CMK (cell line): ENCODE measurements around the gene RAB20.
"Not testable (repeated sequence)": the region's sequence is repeated elsewhere in the genome, so short reads cannot be mapped to it uniquely, and the experiment has no call there.

ENCODE experiments used
- DNase-seq: peaks from one replicate; pipeline ENCODE4 v3.0.0-alpha.2; 2010; ENCODE audit warnings: low read depth

The RAB20 gene

DNA sequence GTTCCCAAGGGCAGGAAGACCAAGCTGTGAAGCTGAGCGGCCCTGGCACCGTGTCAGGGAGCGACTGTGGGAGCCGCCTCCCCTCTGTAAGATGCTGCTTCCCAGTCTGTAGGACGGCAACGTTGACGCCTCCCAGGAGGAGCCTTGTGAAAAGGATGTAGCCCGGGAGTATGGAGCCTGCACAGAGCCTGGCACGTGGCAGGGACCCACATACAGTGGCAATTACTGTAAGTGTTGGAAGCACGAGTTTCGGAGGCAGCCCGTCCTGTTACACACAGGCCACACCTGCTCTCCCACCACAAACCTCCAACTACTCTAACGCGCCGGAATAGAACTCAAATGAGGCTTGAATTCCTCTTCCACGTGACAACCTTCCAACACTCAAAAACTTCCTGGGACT lies 6.6 kb downstream of the RAB20 start:
- DNase-seq: no peak

DNA sequence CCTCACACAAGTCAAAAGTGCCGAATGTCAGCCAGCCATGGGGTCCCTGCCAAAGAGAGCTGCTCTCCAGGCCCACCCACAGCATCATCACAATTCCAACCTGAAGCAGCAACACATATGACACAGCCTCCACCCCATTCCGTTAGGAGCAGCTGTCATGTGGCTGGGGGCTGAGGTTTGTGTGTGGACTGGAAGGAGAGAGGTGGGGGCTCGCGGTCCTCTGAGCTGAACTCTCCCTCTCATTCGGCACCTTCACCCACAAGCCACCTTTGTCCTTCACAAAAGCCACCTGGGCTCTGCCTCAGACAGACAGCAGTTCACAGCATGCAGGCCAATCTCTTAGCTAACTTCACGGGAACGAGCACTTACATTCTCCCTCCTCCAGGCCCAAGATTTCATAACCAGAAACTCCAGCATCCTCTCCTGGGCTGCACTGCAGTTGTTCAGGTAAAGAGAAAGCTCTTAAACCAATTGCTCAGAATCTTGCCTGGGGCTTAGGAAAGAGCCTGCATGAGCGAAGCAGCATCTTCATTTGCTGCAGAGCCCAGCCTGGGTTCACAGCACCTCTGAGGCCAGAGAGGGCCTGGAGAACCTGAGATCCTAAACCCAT lies 7.2 kb downstream of the RAB20 start:
- no peak for DNase-seq

DNA sequence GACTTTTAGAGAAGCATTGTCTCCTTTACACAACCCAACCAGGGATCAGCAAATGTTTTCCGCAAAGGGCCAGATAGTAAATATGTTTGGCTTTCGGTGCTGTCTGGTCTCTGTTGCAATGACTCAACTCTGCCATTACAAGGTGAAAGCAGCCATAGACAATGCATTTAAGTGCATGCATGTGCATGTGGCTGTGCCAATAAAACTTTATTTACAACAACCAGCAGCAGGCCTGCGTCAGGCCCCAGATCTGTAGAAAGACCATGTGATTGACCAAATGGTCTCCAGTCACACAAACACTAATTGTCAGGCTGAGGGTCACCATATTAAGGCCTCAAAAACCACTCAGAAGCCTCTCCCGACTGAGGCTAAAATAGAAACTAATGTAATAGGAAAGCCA lies 8.1 kb downstream of the RAB20 start:
- no peak for DNase-seq

DNA sequence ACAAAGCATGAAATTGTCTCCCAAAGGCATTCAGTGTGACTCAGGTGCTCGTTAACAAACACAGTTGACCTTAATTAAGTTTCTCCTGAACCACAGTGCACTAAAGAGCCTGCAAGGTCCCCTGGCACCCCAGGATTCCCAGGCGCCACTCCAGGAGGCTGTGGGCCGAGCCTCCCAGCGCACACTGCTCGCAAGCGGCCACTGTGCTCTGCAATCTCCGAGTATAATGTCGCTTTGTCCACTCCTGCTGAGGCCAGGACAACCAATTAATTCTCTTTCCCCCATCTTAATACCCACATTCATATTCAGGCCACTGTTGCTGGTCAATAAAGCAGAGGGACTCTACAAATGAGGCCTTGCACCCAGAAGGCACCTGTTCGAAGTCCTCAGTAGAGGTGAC lies 8.8 kb downstream of the RAB20 start:
- no peak for DNase-seq

DNA sequence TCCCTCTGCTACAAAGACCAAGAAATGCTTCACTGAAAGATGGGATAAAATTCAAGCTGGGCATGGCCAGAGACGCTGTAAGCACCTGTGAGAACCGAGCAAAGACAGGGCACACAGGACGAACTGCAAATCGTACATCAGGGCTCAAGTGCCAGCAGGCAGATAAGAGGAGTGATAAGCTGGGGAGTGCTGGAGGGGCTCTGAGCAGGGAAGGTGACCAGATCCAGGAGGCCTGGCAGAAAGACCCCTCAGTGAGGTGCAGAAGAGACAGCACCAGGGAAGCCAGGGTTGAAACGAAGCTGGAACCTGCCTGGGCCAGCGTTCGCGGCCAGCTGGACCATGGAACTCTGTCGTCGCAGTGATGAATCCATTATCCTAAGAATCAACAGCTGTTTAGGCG lies 10.2 kb downstream of the RAB20 start:
- DNase-seq: no peak

DNA sequence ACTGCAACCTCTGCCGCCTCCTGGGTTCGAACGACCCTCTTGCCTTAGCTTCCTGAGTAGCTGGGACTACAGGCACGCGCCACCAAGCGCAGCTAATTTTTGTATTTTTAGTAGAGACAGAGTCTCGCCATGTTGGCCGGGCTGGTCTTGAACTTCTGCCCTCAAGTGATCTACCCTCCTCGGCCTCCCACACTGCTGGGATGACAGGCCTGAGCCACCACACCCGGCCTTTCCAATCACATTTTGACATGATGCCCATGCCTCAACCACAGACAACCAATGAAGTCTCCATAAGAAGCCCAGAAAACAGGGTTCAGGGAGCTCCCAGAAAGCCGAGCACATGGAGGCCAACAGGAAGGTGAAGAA lies 11.7 kb downstream of the RAB20 start:
- DNase-seq: no peak

DNA sequence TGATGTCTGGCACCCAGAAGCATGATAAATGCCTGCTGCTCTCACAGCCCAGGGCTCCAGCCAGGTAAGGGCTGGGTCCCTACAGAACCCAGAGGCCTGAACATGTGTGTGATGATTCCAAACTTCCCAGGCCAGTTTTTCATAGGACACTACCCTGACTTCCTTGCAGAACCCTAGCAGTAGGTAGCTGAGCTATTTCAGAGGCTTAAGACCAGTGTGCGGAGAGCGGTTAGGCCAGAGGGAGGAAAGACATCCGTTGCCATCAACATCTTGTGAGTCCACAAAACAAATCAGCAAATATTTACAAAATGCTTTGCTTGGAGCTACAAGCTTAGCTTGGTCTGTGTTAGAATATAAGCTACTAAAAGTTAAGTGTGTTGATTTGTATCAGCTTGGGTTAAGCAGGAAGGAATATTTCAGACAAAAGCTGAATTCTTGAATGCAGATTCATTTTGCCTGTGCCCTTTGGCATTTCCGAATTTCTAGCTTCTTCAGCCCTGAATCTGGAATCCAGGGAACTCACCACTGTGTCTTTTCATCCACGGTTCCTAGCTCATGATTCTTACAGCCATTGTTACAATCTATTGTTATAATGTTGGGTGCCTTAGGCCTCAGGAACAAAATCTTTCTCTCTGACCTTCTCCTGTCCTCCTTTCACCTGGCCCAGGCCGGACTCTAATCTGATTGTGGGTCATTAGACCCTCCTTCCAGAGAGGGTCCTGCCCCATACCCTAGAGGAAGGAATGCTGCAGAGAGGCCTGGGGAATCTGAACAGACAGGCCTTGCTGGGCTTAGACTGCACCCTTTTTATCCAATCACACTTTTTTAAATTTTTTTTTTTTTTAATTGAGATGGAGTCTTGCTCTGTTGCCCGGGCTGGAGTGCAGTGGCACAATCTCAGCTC lies 12.4 kb downstream of the RAB20 start:
- no peak for DNase-seq

DNA sequence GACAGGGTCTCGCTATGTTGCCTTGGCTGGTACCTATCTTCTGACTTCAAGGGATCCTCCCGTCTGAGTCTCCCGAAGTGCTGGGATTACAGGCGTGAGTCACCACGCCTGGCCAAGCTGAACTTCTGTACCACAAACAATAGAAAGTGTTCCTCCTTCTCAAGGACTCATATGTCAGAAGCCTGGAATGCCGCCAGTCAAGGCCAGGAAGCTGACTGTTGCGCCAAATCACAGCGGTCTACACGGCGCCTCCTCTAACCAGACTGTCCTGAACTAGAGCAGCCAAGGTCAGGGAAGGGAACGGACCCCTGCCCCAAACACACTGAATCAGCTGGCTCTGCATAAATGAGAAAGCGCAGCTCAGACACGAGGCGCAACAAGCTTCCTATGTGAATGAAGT lies 14.6 kb downstream of the RAB20 start:
- DNase-seq: no peak

DNA sequence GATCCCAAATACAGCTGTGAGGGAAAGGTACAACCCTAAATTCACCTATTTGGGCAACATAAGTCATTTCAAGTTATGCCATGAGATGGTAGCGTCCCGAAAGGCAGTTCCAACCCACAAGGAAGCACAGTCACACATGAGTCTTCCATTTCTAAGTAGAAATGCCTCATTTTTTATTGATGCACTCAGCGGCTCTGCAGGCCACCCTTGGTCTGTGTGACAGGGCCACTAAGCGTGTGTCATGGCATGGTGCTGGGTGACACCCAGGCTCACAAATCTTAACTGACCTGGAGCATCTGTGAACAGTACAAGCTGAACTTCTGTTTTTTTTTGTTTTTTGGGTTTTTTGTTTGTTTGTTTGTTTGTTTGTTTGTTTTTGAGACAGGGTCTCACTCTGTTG lies 15.1 kb downstream of the RAB20 start:
- no peak for DNase-seq

DNA sequence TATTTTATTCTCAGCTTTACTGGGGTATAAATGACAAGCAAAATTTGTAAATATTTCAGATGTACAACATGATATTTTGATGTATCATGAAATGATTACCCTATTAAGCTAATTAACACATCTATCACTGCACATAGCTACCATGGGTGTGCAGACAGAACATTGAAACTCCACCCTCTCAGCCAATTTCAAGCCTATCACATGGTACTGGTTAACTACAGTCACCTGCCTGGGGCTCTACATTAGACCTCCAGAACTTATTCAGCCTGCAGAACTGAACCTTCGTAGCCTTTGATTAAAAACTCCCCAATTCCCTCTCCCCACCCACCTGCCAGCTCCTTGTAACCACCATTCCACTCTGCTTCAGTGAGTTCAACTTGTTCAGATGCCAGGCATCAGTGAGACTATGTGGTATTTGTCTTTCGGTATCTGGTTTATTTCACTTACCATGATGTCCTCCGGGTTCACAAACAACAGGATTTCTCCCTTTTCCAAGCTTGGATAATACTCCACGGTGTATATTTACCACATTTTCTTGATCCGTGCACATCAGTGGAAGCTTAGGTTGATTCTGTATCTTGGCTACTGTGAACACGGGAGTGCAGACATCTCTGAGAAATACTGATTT lies 19.2 kb downstream of the RAB20 start:
- DNase-seq: no peak

DNA sequence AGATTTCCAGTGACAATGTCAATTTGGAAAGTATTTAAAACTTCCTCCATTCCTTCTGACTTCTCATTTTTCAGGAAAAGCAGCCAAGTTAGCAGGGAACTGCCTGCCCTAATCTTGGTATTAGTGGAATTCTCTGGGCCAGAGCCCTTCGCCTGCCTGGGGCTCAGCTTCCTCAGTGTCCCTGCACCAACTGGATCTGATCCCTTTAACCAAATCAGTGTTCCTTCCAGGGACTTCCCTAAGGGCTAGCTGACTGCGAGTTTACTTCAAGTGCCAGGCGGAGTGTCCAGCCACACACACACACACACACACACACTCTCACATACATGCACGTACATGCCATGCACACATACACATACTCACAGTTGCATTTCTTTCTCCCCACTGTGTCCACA lies 20.0 kb downstream of the RAB20 start:
- no peak for DNase-seq

DNA sequence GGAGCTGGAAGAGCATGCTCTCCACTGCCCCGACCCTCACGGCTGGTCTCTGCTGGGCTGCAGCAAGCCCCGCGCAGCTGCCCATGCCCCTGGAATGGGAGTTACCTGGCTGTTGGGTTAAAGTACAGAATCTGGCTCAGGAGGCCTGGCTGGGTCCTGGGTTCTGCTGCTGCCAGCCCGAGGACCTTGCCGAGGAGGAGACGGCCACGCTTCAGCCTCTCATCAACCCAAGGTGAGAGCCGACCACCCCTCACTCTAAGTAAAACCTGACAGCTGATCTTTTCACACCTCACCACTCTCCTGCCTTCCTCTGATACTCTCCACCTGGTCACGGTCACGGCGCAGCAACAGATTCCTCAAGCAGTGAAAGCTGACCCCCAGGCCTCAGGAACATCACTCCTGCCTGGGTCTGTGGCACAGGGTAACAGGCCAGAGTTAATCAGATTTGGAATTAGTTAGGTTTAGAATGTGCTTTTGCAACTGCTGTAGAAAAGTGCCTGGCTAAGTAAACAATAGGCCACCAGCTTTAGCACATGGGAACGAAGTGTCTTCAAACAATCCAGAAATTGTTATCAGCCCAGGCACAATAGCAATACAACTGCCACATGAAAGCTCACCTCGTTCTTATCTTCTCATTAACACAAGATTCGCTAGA lies 20.5 kb downstream of the RAB20 start:
- no peak for DNase-seq

DNA sequence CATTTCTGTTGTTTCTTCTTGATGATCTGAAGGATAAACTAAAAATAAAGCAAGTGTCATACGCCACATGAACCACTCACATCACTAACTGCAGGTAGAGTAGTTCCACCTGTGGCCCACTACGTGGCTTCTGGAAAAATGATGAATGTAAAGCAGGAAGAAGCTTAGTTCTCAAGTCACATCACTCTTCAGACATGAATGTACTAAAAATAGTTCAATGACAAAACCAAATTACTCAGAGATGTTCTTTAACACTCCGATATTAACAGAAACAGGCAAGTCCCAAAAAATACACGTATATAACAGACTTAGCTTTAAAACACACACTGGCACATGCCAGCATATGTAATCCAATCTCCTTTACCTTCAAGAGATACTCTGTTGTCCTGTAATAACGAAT lies 21.6 kb downstream of the RAB20 start:
- DNase-seq: no peak

DNA sequence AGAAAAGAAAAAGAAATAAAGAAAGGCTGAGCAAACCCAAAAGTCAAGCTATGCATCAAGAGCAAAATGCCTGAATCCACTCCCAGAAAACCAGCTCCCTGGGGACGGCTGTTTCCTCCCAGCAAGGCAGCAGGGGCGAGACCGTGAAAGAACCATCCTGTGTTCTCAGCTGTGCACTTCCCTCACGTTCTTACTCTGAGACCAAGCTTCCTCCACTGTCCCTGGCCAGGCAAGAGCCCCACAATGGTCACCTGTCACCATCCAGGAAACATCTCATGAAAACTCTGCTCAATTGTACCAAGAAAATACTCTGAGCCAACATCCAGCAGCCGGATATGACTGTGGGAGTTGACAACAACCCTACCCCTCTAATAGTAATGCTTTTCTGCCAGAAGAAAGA lies 22.9 kb downstream of the RAB20 start:
- DNase-seq: no peak

DNA sequence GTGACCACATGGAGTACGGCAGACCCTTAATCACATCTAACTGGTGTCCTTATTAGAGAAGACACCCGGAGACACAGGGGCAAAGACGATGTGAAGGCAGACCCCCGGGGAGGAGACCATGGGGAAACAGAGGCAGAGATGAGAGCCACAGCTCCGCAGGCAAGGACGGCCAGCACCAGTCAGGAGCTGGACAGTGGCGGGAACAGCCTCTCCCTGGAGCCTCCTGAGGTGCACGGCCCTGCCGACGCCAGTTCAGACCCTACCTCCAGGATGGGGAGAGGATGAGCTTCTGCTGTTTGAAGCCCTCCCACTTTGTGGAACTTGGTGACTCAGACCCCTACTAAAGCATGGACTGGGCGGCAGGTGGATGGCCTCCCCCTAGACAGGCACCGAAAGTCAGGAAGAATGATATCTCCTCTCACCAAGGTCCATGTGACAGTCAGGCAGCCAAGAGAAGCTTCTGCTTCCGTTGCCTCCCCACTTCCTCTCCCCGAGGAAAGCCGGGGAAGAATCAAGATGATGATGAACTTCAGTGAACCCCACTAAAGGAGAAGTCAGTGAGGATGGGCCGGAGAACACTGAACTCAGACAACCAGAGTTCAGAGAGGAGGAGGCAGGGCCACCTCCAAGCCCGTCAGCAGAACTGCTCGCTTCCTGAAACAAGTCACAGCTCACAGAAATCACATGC lies 25.4 kb downstream of the RAB20 start:
- peak; percentile 64 for DNase-seq

DNA sequence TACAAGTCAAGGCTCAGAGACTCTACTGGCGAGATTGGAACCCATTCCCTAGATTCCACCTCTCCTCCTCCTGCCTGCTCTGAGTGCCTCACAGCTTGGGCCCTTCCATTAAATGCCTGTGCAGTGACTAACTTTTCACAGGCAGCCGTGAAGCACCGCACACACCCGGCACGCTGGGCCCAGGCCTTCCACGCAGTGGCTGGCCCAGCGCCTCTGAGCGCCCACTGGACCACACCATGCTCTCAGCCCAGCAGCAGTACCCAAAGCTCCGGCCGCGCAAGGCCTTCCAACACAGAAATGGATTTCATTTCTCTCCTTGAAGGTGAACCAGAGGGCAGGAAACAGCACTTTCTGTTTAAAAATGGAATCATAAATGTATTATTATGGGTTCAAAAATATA lies 26.0 kb downstream of the RAB20 start:
- DNase-seq: no peak

DNA sequence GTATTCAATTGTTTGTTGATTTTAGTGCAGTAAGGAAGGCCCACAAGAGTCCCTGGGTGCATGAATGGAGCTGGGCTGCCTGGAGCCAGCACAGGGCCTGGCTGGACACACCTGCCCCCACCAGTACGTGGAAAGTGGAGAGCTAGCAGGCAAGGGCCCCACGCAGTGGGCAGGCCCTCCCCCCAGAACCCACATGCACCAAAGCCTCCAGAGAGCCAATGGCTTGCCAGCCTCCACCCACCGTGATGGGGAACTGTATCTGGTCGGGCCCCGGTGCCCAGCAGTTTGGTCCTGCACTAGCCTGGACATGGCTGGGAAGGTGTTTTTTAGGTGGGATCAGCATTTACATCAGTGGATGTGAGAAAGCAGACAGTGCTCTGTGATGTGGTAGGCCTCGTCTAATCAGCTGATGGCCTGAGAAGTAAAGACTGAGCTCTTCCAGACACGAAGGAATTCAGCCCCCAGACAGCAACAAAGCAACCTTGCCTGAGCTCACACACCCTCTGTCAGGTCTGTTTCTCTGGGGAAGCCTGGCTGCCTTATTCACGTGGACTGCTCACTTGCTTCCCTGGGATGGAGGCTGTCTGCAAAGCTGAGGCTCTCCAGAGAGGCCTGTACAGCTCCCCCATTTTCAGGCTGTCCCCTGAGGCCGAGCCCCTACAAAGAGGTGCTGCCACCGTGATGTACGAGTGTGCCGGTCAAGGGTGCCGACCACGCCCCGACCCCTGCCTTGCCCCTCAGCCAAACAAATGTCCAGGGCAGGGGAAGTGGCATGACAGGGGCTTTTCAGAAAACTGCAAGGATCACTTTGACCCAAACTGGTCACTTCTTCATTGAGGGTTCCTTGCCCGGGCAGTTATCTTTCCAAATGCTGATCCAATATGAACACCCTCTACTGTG lies 27.5 kb downstream of the RAB20 start:
- no peak for DNase-seq

DNA sequence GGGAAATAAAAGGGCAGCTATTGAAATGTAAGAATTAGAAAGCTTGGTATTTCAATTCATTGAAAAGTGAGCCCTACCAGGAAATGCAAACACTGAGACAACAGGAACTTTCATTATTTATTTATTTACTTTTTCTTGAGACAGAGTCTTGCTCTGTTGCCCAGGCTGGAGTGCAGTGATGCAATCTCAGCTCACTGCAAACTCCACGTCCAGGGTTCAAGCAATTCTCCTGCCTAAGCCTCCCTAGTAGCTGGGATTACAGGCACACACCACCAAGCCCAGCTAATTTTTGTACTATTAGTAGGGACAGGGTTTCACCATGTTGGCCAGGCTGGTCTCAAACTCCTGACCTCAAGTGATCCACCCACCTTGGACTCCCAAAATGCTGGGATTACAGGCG lies 29.3 kb downstream of the RAB20 start:
- not testable (repeated sequence) for DNase-seq

DNA sequence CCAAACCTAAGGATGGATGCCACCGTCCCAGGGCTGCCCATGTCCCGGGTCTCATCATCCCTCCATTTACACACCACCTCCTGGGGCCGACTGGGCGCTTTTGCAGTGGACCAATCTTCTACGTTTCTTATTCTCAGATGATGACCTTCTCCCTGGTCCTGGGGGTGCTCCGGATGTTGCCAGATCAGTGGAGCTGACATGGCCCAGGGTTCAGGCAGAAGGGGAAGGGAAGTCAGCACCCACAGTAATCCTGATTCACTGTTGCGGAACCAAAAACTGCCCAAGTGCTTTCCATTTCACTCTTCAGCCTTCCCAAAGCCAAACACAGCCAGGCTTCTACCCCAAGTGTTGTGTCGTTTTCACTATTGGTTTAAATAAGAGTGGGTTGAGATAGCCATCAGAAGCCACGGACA lies 29.8 kb downstream of the RAB20 start:
- no peak for DNase-seq

DNA sequence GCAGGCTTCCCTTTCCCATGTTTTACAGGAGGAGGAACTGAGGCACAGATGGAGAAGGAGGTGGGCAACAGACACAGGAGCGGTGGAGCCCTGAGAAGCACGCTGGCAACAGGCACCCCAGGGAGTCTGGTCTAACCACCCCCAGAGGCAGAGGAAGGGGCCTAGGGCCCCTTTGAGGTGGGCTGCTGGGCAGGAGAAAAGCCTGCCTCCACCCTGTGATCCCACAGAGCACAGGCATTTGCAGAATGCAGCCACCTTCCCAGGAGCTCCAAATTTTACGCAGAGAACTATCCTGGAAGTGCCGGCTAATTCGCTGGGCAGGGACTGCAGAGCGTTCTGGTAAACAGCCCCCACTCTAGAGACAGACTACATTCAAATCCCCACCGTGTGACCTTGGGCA lies 30.4 kb downstream of the RAB20 start:
- DNase-seq: no peak
